ENCODE results near the gene SLC25A39.
"Not testable (repeated sequence)": the region's sequence is repeated elsewhere in the genome, so short reads cannot be mapped to it uniquely, and the experiment has no call there.

DNA sequence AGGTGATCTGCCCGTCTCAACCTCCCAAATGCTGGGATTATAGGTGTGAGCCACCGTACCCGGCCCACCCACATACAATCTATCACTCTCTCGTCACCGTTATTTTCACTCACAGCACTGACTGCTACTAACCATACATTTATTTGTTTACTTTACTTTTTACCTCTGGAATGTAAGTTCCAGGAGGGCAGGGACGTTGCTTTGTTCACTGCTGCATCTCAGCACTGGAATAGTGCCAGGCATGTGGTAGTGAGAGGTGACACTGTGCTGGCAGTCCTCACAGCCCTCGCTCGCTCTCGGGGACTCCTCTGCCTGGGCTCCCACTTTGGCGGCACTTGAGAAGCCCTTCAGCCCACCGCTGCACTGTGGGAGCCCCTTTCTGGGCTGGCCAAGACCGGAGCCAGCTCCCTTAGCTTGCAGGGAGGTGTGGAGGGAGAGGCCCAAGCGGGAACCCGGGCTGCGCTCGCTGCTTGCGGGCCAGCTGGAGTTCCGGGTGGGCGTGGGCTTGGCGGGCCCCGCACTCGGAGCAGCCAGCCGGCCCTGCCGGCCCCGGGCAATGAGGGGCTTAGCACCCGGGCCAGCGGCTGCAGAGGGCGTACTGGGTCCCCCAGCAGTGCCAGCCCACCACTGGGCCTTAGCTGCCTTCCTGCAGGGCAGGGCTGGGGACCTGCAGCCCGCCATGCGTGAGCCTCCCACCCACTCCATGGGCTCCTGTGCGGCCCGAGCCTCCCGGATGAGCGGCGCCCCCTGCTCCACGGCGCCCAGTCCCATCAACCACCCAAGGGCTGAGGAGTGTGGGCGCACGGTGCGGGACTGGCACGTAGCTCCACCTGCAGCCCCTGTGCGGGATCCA is 44.0 kb upstream of the SLC25A39 start:
- TF ChIP-seq, protein P1, sequence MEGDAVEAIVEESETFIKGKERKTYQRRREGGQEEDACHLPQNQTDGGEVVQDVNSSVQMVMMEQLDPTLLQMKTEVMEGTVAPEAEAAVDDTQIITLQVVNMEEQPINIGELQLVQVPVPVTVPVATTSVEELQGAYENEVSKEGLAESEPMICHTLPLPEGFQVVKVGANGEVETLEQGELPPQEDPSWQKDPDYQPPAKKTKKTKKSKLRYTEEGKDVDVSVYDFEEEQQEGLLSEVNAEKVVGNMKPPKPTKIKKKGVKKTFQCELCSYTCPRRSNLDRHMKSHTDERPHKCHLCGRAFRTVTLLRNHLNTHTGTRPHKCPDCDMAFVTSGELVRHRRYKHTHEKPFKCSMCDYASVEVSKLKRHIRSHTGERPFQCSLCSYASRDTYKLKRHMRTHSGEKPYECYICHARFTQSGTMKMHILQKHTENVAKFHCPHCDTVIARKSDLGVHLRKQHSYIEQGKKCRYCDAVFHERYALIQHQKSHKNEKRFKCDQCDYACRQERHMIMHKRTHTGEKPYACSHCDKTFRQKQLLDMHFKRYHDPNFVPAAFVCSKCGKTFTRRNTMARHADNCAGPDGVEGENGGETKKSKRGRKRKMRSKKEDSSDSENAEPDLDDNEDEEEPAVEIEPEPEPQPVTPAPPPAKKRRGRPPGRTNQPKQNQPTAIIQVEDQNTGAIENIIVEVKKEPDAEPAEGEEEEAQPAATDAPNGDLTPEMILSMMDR (IDR thresholded peaks at IDR 0.05; ENCODE audit: extremely low read depth in 1 of 2, insufficient read depth in 1 of 2, low read depth in 1 of 2, low read length in 2 of 2) = not testable (repeated sequence)
- TF ChIP-seq EZH2 (IDR thresholded peaks at IDR 0.05; ENCODE audit: borderline replicate concordance, low read depth, low read length, severe bottlenecking); POLR2A (IDR thresholded peaks at IDR 0.05; ENCODE audit: low read depth, low read length); JUN (IDR thresholded peaks at IDR 0.05; ENCODE audit: borderline replicate concordance, insufficient read depth, insufficient read length, low read depth); MYC (IDR thresholded peaks at IDR 0.05; ENCODE audit: low read depth, low read length); FOS (IDR thresholded peaks at IDR 0.05; ENCODE audit: borderline replicate concordance, insufficient read depth, low read length); POLR2AphosphoS5 (IDR thresholded peaks at IDR 0.05; ENCODE audit: insufficient read depth, low read depth, low read length): not testable (repeated sequence)
